GM12878 (cell line): Measurements from ENCODE around the gene CRMP1. TPM values are rescaled to one million over a fixed set of nuclear protein-coding genes. Genes with fewer than 3 reads are reported as not detected.

Experiments
- ATAC-seq: fragments of 200-7000 bp; cut with Tn5 transposase; 3 replicates; pipeline ENCODE4 v1.9.1; 2020; ENCODE audit warnings: mild to moderate bottlenecking, moderate library complexity
- BruUV-seq: library from RNA; stranded (reverse); fragments of 400-500 nt; replicated peaks from 2 replicates; lab custom pipeline; 2021; lab: Mats Ljungman, UMichigan
- CTCF ChIA-PET: fragments of 300-600 bp; sonication (Branson Sonifier 250); formaldehyde crosslinking; extraction: SDS; loops from one replicate; lab custom pipeline; 2021; ENCODE audit warnings: inconsistent platforms; lab: Yijun Ruan, JAX
- POLR2A ChIA-PET: fragments of 350-600 bp; formaldehyde crosslinking; extraction: SDS; loops from one replicate; lab custom pipeline; 2021; ENCODE audit warnings: inconsistent platforms; lab: Charles Lee
- RAD21 ChIA-PET: fragments of 300-600 bp; sonication (Branson Sonifier 250); formaldehyde crosslinking; loops from one replicate; lab custom pipeline; 2023; ENCODE audit warnings: antibody characterized with exemption; ENCODE audit not compliant: unreplicated experiment; lab: Charles Lee
- SMC1A ChIA-PET: fragments of 300-600 bp; sonication (Branson Sonifier 250); formaldehyde crosslinking; loops from one replicate; lab custom pipeline; 2023; ENCODE audit not compliant: unreplicated experiment, uncharacterized antibody; lab: Charles Lee
- DNase-seq: peaks from one replicate; pipeline ENCODE4 v3.0.0-alpha.2; 2011; ENCODE audit warnings: low read depth, low spot score
- FAIRE-seq: peaks from 3 replicates; lab custom pipeline; 2011; peaks lifted over from hg19 to GRCh38; lab: Jason Lieb, UNC
- H2AFZ ChIP-seq: 2 replicates; pipeline ENCODE4 v1.6.0; 2011; ENCODE audit warnings: low read depth, low read length, control low read depth; ENCODE audit not compliant: control insufficient read depth
- H3K27ac ChIP-seq: 2 replicates; pipeline ENCODE4 v1.5.1; 2011; ENCODE audit warnings: control low read depth; ENCODE audit not compliant: control insufficient read depth, insufficient read depth
- H3K27me3 ChIP-seq, 2 experiments: replicated peaks in 1 of 2; 2 replicates each; pipeline versions ENCODE4 v1.6.0 to v1.6.1; 2011; ENCODE audit warnings: low read length in 1 of 2; ENCODE audit not compliant: control insufficient read depth in 2 of 2, insufficient read depth in 2 of 2
- H3K36me3 ChIP-seq, 2 experiments: 2 replicates each; pipeline ENCODE4 v1.5.1; 2011; ENCODE audit warnings: low read length in 1 of 2; ENCODE audit not compliant: control insufficient read depth in 2 of 2, insufficient read depth in 2 of 2
- H3K4me1 ChIP-seq: 2 replicates; pipeline ENCODE4 v1.6.1; 2011; ENCODE audit warnings: mild to moderate bottlenecking, low read length, moderate library complexity, mixed read lengths; ENCODE audit not compliant: control insufficient read depth, insufficient read depth
- H3K4me2 ChIP-seq: 2 replicates; pipeline ENCODE4 v1.6.0; 2011; ENCODE audit warnings: control low read depth; ENCODE audit not compliant: control insufficient read depth, insufficient read depth
- H3K4me3 ChIP-seq: fragments of 200-600 bp; sonication (generic); 2 replicates; pipeline ENCODE4 v1.5.1; 2016
- H3K79me2 ChIP-seq: 2 replicates; pipeline ENCODE4 v1.6.0; 2011; ENCODE audit warnings: low read length; ENCODE audit not compliant: control insufficient read depth, insufficient read depth
- H3K9ac ChIP-seq: 2 replicates; pipeline ENCODE4 v1.8.0; 2011; ENCODE audit warnings: low read length, control low read depth, mixed read lengths; ENCODE audit not compliant: control insufficient read depth, insufficient read depth
- H3K9me3 ChIP-seq: replicated peaks from 3 replicates; pipeline ENCODE4 v1.5.1; 2011; ENCODE audit warnings: mild to moderate bottlenecking, low read length; ENCODE audit not compliant: control insufficient read depth, insufficient read depth
- H4K20me1 ChIP-seq: 2 replicates; pipeline ENCODE4 v1.6.0; 2011; ENCODE audit not compliant: control insufficient read depth, insufficient read depth
- E2F4 ChIP-seq: IDR thresholded peaks from 2 replicates; pipeline ENCODE4 v1.6.1; 2012; ENCODE audit warnings: low read depth, low read length, improper control_type of control experiment
- ELK1 ChIP-seq: IDR thresholded peaks from 2 replicates; pipeline ENCODE4 v1.6.1; 2012; ENCODE audit warnings: low read depth, low read length, improper control_type of control experiment
- EZH2 ChIP-seq: IDR thresholded peaks from 2 replicates; pipeline ENCODE4 v1.6.1; 2012; ENCODE audit warnings: low read depth, mild to moderate bottlenecking, control low read depth, inconsistent platforms, low read length, borderline replicate concordance; ENCODE audit not compliant: control insufficient read depth
- MEF2A ChIP-seq: IDR thresholded peaks from 2 replicates; pipeline ENCODE4 v1.6.1; 2011; ENCODE audit warnings: low read depth, mild to moderate bottlenecking, low read length, moderate library complexity; ENCODE audit not compliant: insufficient read depth
- MYC ChIP-seq: IDR thresholded peaks from 2 replicates; pipeline ENCODE4 v1.6.1; 2011; ENCODE audit warnings: mild to moderate bottlenecking, low read length, moderate library complexity, inconsistent platforms; ENCODE audit not compliant: insufficient read depth, insufficient replicate concordance, insufficient read length, severe bottlenecking
- PRDM15 ChIP-seq: fragments of 450-650 bp; formaldehyde crosslinking; IDR thresholded peaks from 2 replicates; pipeline ENCODE4 v1.4.0; 2020; ENCODE audit warnings: mild to moderate bottlenecking, moderate library complexity
- TCF12 ChIP-seq: IDR thresholded peaks from 2 replicates; pipeline ENCODE4 v1.6.1; 2011; ENCODE audit warnings: low read depth, mild to moderate bottlenecking, low read length
- WGBS: methylation state at CpG from one replicate; pipeline ENCODE4 v1.1.6; 2016; ENCODE audit warnings: low lambda C conversion rate; ENCODE audit not compliant: insufficient replicate concordance, insufficient coverage; ENCODE audit errors: missing lambda C conversion rate; 5-methylcytosine and 5-hydroxymethylcytosine counted together
- in situ Hi-C: fragments of 300-500 bp; cut with MboI; formaldehyde crosslinking; loops from 9 replicates; pipeline ENCODE4 v1.14.3; 2018; ENCODE audit warnings: mixed read lengths
- intact Hi-C: fragments of 100-400 bp; cut with micrococcal nuclease; formaldehyde crosslinking; loops from one replicate; pipeline ENCODE4 v1.14.2; 2022; ENCODE audit not compliant: unreplicated experiment
- polyA plus RNA-seq, 11 experiments: library from polyadenylated mRNA; depleted of rRNA in 4 of 11; unstranded in 6 of 11; stranded (reverse) in 5 of 11; fragments of >200 nt; fragmentation: Nextera tagmentation in 4 of 11; fragmentation: Illumina TruSeq in 1 of 11; extraction: Ambion mirVana in 4 of 11; extraction: Trizol in 1 of 11; gene quantifications; 1 replicate in 1 of 11; 2 replicates in 10 of 11; pipeline versions ENCODE4 v1.2.1 to v1.2.3, GENCODE V29; 2011 to 2016; ENCODE audit warnings: inconsistent platforms in 2 of 11, missing spikeins in 2 of 11, low read depth in 1 of 11
- total RNA-seq, 4 experiments: library from RNA; depleted of rRNA in 3 of 4; stranded (reverse); fragments of >200 nt in 3 of 4; fragmentation: Illumina TruSeq in 1 of 4; extraction: Trizol in 1 of 4; gene quantifications; 2 replicates each; pipeline versions ENCODE4 v1.2.1 to v1.2.3, GENCODE V29; 2013 to 2021

The CRMP1 gene
- total and polyA plus RNA-seq, 10 of the 15 experiments (the other 5 are each of a cell fraction or from before 2014, with no cell fraction given): 0.03 to 1.4 (median 0.12) TPM; not detected in 2

- TF ChIP-seq ELK1 (no peak), EZH2 (no peak), E2F4 (no peak)
- TF ChIP-seq, all 136 proteins: peak for 0
These were observed 1.4 kb upstream of the CRMP1 start (continued) for GRCh38 chr4:5894266-5894665.

- in situ Hi-C loops (no loop called here), intact Hi-C loops (no loop called here)
- Histone ChIP-seq H3K4me1 (no peaks in the 10 kb centered on the region), H2AFZ (no peak overlapping the region), H3K4me3 (no peak overlapping the region), H3K9me3 (no peaks in the 10 kb centered on the region; the same call in 2 of the 3 replicates), H3K27ac (no peak overlapping the region), H3K27me3 (peaks cover 1 to 13% of the 10 kb centered on the region in 2 experiments), H3K36me3 (no peaks in the 10 kb centered on the region), H3K9ac (no peak overlapping the region), H3K4me2 (no peak overlapping the region), H3K79me2 (no peaks in the 10 kb centered on the region), H4K20me1 (no peaks in the 10 kb centered on the region)
- 75% methylated on average over 8 of the region's 8 CpGs for WGBS
- CTCF ChIA-PET: no interaction called here
- no TSS peak for BruUV-seq
- ATAC-seq: no peak
- RAD21 ChIA-PET: no interaction called here
- no peak for DNase-seq
- TF ChIP-seq MYC (no peak), PRDM15 (no peak), TCF12 (no peak), MEF2A (no peak)
- POLR2A ChIA-PET: no interaction called here
- FAIRE-seq: no peak
- SMC1A ChIA-PET: interaction anchor here (0.6 kb wide), 1 partner anchor 27 kb away, joined by 3 read pairs; no protein-coding TSS in a partner anchor
These were observed 705 bp upstream of the CRMP1 start for GRCh38 chr4:5893591-5893990.
